CD4-positive, alpha-beta T cell (primary cell): ENCODE measurements around the gene PHACTR3. TPM values are rescaled to one million over a fixed set of nuclear protein-coding genes. Genes with fewer than 3 reads are reported as not detected.

ENCODE experiments used
- ATAC-seq: fragments of 200-7000 bp; cut with Tn5 transposase; one replicate; pipeline ENCODE4 v1.10.0; 2022; ENCODE audit warnings: mild to moderate bottlenecking; ENCODE audit not compliant: poor library complexity
- CTCF ChIA-PET: fragments of 350-600 bp; sonication (Branson Sonifier 250); formaldehyde crosslinking; loops from one replicate; lab custom pipeline; 2021; ENCODE audit warnings: antibody characterized with exemption, inconsistent platforms; lab: Charles Lee
- POLR2A ChIA-PET: fragments of 350-600 bp; sonication (Branson Sonifier 250); formaldehyde crosslinking; loops from one replicate; lab custom pipeline; 2021; ENCODE audit warnings: antibody characterized with exemption, inconsistent platforms; lab: Charles Lee
- DNase-seq, 14 experiments: peaks; one replicate each; pipeline ENCODE4 v3.0.0-alpha.2; 2013 to 2020; ENCODE audit warnings: mixed read lengths in 2 of 14
- H3K27ac ChIP-seq, 2 donors: one replicate each; pipeline versions ENCODE4 v1.5.1 to v1.7.0; 2013; ENCODE audit warnings: low read length in 2 of 2, low read depth in 1 of 2, mild to moderate bottlenecking in 1 of 2
- H3K27me3 ChIP-seq, 2 experiments: 1 replicate in 1 of 2; 2 replicates in 1 of 2; pipeline versions ENCODE4 v1.6.1 to v1.7.0; 2013; ENCODE audit warnings: low read length in 2 of 2, control low read depth in 1 of 2, mild to moderate bottlenecking in 1 of 2, moderate library complexity in 1 of 2; ENCODE audit not compliant: insufficient read depth in 2 of 2, control insufficient read depth in 1 of 2
- H3K36me3 ChIP-seq: one replicate; pipeline ENCODE4 v1.6.1; 2013; ENCODE audit warnings: low read length, control low read depth; ENCODE audit not compliant: insufficient read depth
- H3K4me1 ChIP-seq: one replicate; pipeline ENCODE4 v1.6.1; 2013; ENCODE audit warnings: low read length, control low read depth; ENCODE audit not compliant: insufficient read depth
- H3K4me3 ChIP-seq: one replicate; pipeline ENCODE4 v1.5.1; 2013; ENCODE audit warnings: mild to moderate bottlenecking, low read length, moderate library complexity
- H3K9me3 ChIP-seq, 2 experiments: 1 replicate in 1 of 2; 2 replicates in 1 of 2; pipeline versions ENCODE4 v1.6.1 to v1.7.0; 2013; ENCODE audit warnings: low read length in 2 of 2, mild to moderate bottlenecking in 2 of 2, control low read depth in 1 of 2, moderate library complexity in 1 of 2; ENCODE audit not compliant: control insufficient read depth in 1 of 2, insufficient read depth in 1 of 2
- H3K27ac Mint-ChIP-seq: one replicate; pipeline ENCODE4 v1.8.0; 2020; ENCODE audit warnings: mixed read lengths
- H3K27me3 Mint-ChIP-seq: one replicate; pipeline ENCODE4 v1.8.0; 2021; ENCODE audit warnings: mixed read lengths
- H3K36me3 Mint-ChIP-seq: one replicate; pipeline ENCODE4 v1.8.0; 2021; ENCODE audit warnings: low read depth, mixed read lengths
- H3K4me1 Mint-ChIP-seq: one replicate; pipeline ENCODE4 v1.8.0; 2021; ENCODE audit warnings: low read depth, mixed read lengths
- H3K4me3 Mint-ChIP-seq: one replicate; pipeline ENCODE4 v1.8.0; 2020; ENCODE audit warnings: mild to moderate bottlenecking, mixed read lengths
- H3K9me3 Mint-ChIP-seq: one replicate; pipeline ENCODE4 v1.8.0; 2020; ENCODE audit warnings: mixed read lengths
- intact Hi-C, 2 experiments: fragments of 100-400 bp; cut with DNase I in 1 of 2; cut with micrococcal nuclease in 1 of 2; formaldehyde crosslinking; loops; one replicate each; pipeline versions ENCODE4 v1.15.1 to v1.9.0; 2023 to 2025; cut with DNase I, micrococcal nuclease
- total RNA-seq, 174 experiments: library from RNA in 2 of 174; stranded (reverse) in 2 of 174; gene quantifications; one replicate each; pipeline ENCODE4 v1.2.3 and lab custom pipeline; 2021 to 2026
- TF ChIP-seq, protein P1 (sequence below): fragments of 200-600 bp; IDR thresholded peaks from one replicate; pipeline ENCODE4 v1.8.0; 2022; ENCODE audit warnings: antibody characterized with exemption, mild to moderate bottlenecking

PHACTR3 gene
- total RNA-seq, 2 experiments from 2014 or later, result not detected

- H3K9me3 Mint-ChIP-seq, result no peaks in the 10 kb centered on the region
- ChIA-PET CTCF (no interaction called here), POLR2A (no interaction called here)
- H3K9me3 ChIP-seq, result peaks cover 0 to 4% of the 10 kb centered on the region in 2 experiments
- intact Hi-C loops, result no loop called here
- H3K27ac ChIP-seq, result no peak overlapping the region
- no peak overlapping the region for H3K4me3 ChIP-seq
- no peaks in the 10 kb centered on the region for H3K27me3 Mint-ChIP-seq
- H3K36me3 Mint-ChIP-seq, result no peaks in the 10 kb centered on the region
- no peak overlapping the region for H3K4me3 Mint-ChIP-seq
- peaks cover 0 to 6% of the 10 kb centered on the region in 2 experiments for H3K27me3 ChIP-seq
- no peaks in the 10 kb centered on the region for H3K4me1 Mint-ChIP-seq
- TF ChIP-seq, protein P1, sequence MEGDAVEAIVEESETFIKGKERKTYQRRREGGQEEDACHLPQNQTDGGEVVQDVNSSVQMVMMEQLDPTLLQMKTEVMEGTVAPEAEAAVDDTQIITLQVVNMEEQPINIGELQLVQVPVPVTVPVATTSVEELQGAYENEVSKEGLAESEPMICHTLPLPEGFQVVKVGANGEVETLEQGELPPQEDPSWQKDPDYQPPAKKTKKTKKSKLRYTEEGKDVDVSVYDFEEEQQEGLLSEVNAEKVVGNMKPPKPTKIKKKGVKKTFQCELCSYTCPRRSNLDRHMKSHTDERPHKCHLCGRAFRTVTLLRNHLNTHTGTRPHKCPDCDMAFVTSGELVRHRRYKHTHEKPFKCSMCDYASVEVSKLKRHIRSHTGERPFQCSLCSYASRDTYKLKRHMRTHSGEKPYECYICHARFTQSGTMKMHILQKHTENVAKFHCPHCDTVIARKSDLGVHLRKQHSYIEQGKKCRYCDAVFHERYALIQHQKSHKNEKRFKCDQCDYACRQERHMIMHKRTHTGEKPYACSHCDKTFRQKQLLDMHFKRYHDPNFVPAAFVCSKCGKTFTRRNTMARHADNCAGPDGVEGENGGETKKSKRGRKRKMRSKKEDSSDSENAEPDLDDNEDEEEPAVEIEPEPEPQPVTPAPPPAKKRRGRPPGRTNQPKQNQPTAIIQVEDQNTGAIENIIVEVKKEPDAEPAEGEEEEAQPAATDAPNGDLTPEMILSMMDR, result no peak
- ATAC-seq (no peak), DNase-seq (no peak)
- no peaks in the 10 kb centered on the region for H3K4me1 ChIP-seq
- no peaks in the 10 kb centered on the region for H3K36me3 ChIP-seq
- H3K27ac Mint-ChIP-seq, result no peak overlapping the region
Measured at GRCh38 chr20:59814840-59815340, 210.6 kb downstream of the PHACTR3 start.

DNA sequence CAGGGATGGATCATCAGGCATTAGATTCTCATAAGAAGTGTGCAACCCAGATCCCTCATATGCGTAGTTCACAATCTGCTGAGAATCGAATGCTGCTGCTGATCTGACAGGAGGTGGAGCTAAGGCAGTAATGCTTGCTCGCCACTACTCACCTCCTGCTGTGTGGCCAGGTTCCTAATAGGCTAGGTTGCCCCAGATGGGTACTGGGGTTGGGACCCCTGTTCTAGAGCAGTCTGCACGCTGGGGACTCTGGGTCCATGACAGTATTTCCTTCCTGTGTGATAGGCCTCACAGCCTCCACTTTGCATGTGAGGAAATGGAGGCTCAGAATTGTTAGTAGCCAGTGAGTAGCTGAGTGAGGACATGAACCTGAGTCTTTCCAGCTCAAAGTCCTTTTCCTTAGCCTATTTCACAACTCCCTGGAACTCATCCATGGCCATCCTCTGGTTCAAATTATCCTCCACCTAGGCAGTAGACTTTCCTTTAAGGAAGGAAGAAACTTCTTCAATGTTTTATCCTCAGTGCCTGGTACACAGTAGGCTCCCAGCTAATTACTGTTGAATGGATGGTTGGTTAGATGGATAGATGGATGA lies 211.9 kb downstream of the PHACTR3 start:
- CTCF ChIA-PET, result no interaction called here

GRCh38 chr20:59817406-59817805 lies 213.1 kb downstream of the PHACTR3 start:
- ChIA-PET POLR2A (no interaction called here), CTCF (no interaction called here)
- H3K27ac ChIP-seq, result no peak overlapping the region
- peaks cover 0 to 4% of the 10 kb centered on the region in 2 experiments for H3K9me3 ChIP-seq
- no peak overlapping the region for H3K4me3 ChIP-seq
- no peaks in the 10 kb centered on the region for H3K4me1 ChIP-seq
- H3K4me3 Mint-ChIP-seq, result no peak overlapping the region
- TF ChIP-seq, protein P1, result no peak
- H3K27ac Mint-ChIP-seq, result no peak overlapping the region
- no peaks in the 10 kb centered on the region for H3K9me3 Mint-ChIP-seq
- no peaks in the 10 kb centered on the region for H3K27me3 Mint-ChIP-seq
- ATAC-seq (no peak), DNase-seq (no peak)
- no peaks in the 10 kb centered on the region for H3K36me3 Mint-ChIP-seq
- H3K4me1 Mint-ChIP-seq, result no peaks in the 10 kb centered on the region
- H3K36me3 ChIP-seq, result no peaks in the 10 kb centered on the region
- intact Hi-C loops, result no loop called here
- H3K27me3 ChIP-seq, result peaks cover 0 to 6% of the 10 kb centered on the region in 2 experiments

More for the DNA sequence above, 211.9 kb downstream of the PHACTR3 start:
- TF ChIP-seq, protein P1, result no peak
- intact Hi-C loops, result no loop called here
- DNase-seq, result no peak
- Mint-ChIP-seq H3K9me3 (no peaks in the 10 kb centered on the region), H3K4me1 (no peaks in the 10 kb centered on the region), H3K27ac (no peak overlapping the region), H3K27me3 (no peaks in the 10 kb centered on the region), H3K36me3 (no peaks in the 10 kb centered on the region), H3K4me3 (no peak overlapping the region)
- POLR2A ChIA-PET, result no interaction called here
- ATAC-seq, result no peak
- Histone ChIP-seq H3K36me3 (no peaks in the 10 kb centered on the region), H3K27ac (no peak overlapping the region), H3K27me3 (peaks cover 0 to 6% of the 10 kb centered on the region in 2 experiments), H3K4me3 (no peak overlapping the region), H3K9me3 (peaks cover 0 to 4% of the 10 kb centered on the region in 2 experiments), H3K4me1 (no peaks in the 10 kb centered on the region)
